ENCODE measurements around the gene SMIM12.

DNA sequence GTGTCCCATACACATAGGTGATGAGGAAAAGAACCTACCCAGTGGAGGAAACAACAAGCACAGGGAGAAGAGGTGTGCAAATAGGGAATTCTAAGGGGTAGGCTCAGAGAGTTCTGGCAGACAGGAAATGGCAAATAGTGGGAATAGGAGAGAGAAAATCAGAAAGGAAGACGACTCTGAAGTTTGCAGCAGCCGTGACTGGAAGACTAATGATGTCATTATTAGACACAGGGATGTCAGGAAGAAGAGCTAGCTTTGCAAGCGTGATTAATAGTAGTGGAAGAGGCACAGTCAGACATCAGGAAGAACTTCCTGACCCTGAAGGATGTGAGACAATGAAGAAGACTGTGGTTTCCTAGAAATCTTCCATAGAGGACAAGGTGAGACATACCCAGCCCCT lies 48.8 kb upstream of the SMIM12 start:
- TF ChIP-seq POLR2A (IDR thresholded peaks at IDR 0.05; ENCODE audit: low read depth, low read length): no peak
- TF ChIP-seq TAF1 (IDR thresholded peaks at IDR 0.05; ENCODE audit: low read depth, low read length): no peak
- no peak for TF ChIP-seq PAX5 (IDR thresholded peaks at IDR 0.05; ENCODE audit: insufficient read depth, low read length, severe bottlenecking)
- no peak for TF ChIP-seq SPI1 (IDR thresholded peaks at IDR 0.05; ENCODE audit: low read depth, low read length)
- TF ChIP-seq POLR2AphosphoS5 (IDR thresholded peaks at IDR 0.05; ENCODE audit: low read depth, low read length): no peak
- no peak for TF ChIP-seq POU2F2 (IDR thresholded peaks at IDR 0.05; ENCODE audit: low read depth, low read length)

All from GM12891 (cell line).